IPS-18c (cell line): Measurements from ENCODE around the gene TEX19.

Source experiments
- H3K4me3 ChIP-seq: 2 replicates; pipeline ENCODE4 v1.7.0; 2013; ENCODE audit warnings: low read depth, mild to moderate bottlenecking, low read length, moderate library complexity; ENCODE audit not compliant: insufficient read depth
- H3K9me3 ChIP-seq: one replicate; pipeline ENCODE4 v1.6.1; 2013; ENCODE audit warnings: mild to moderate bottlenecking, low read length, moderate library complexity; ENCODE audit not compliant: control insufficient read depth, insufficient read depth

The TEX19 gene

DNA sequence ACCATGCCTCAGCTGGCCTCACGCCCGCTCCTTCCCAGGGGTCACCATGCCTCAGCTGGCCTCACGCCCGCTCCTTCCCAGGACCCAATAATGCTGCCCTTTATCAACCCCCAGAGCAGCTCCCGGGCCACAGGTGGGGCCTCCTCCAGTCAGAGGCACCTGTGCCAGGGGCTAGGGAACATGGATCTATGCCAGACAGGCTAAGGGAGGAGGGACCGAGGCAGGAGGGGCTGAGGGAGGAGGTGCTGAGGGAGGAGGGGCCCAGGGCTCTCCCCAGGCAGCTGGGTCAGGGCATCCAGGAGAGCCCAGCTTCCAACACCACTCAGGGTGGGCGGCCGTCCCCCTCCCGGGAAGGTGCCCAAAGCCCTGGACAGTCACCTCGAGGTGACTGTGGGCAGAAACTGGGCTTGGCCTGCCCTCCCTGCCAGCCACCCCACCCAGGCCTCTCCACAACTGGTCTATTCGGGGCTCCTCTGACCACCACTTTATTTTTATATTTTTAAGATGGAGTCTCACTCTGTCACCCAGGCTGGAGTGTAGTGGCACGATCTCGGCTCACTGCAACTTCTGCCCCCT, 31.9 kb downstream of the TEX19 start:
- no peak overlapping the region for H3K4me3 ChIP-seq
- peaks cover 2% of the 10 kb centered on the region for H3K9me3 ChIP-seq

- no peak overlapping the region for H3K4me3 ChIP-seq
- peaks cover 2% of the 10 kb centered on the region for H3K9me3 ChIP-seq
These were observed 32.5 kb downstream of the TEX19 start for GRCh38 chr17:82391496-82392066.

DNA sequence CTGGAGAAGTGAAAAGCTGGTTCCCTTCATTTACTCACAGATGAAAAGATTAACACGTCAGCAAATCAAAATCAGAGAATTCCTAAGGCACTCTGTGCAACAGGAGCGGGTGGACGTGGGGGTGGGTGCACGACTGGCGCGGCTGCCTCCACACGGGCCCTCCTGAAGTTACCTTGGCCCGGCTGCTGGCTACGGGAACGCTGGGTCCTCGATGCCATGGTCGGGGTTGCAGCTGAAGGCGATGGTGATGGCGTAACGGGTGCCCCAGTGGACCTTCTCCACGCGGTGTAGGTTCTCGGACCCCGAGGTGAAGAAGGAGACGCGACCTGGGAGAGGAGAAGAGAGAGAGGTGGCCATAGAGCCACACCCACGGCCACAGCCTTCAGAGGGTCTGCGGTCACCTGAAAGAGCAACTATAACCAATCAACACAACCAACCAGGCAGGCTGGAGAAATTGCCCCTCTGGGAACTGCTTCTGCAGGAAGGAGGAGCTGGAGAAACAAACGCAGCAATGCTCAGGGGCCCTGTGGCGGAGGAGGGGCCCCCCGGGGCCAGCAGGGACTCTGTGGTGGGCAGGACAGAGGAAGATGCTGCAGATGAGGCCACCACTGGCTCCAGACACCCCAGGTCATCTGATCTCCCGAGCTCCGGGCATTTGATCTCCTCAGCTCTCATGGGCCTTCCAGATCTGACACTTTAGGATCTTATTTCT, 33.3 kb downstream of the TEX19 start:
- Histone ChIP-seq H3K4me3 (no peak overlapping the region), H3K9me3 (peaks cover 2% of the 10 kb centered on the region)

- Histone ChIP-seq H3K4me3 (no peak overlapping the region), H3K9me3 (peaks cover 2% of the 10 kb centered on the region)
These were observed 33.9 kb downstream of the TEX19 start for GRCh38 chr17:82392941-82393340.

GRCh38 chr17:82394278-82394677, 35.2 kb downstream of the TEX19 start:
- peaks cover 2% of the 10 kb centered on the region for H3K9me3 ChIP-seq
- no peak overlapping the region for H3K4me3 ChIP-seq

- Histone ChIP-seq H3K9me3 (peaks cover 2% of the 10 kb centered on the region), H3K4me3 (no peak overlapping the region)
These were observed 37.8 kb downstream of the TEX19 start for GRCh38 chr17:82396601-82397435.

DNA sequence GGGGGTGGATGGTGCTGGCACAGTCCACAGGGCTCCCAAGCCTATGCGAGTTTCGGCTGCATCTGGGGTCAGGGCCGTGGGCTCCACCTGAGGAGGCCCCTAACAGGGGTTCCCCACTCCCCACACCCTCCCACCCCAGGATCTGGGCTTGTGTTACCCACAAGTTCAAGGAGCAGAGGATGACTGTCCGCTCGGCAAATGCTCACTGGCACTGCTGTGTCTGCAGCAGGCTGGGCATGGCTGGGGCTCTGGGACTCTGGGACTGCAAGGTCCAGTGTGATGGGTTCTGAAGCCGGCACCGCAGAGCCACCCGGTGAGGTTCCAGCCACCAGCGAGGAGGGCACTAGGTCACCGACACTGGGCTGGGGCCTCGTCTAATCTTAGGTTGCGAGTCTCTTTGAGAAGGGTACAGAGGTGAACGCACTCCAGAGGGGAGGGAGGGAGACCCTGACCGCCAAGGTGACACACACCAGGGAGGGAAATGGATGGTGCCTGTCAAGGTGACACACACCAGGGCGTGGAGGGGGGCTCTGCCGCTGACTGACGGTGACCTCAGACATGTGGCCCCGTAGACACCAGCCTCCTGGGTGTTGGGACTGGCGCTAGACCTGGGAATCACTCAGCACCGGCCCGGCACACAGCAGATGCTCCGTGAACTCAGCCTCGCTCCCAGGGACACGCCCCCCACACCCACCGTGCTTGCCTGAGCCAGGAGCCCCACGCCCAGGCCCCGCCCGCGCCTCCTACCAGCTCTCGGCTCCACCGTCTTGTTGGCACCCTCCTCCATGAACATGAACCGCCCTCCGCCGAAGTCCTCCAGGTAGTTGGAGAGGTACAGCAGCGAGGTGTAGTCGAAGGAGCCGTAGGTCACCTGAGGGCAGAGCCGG, 38.6 kb downstream of the TEX19 start:
- no peak overlapping the region for H3K4me3 ChIP-seq
- H3K9me3 ChIP-seq = peaks cover 2% of the 10 kb centered on the region

DNA sequence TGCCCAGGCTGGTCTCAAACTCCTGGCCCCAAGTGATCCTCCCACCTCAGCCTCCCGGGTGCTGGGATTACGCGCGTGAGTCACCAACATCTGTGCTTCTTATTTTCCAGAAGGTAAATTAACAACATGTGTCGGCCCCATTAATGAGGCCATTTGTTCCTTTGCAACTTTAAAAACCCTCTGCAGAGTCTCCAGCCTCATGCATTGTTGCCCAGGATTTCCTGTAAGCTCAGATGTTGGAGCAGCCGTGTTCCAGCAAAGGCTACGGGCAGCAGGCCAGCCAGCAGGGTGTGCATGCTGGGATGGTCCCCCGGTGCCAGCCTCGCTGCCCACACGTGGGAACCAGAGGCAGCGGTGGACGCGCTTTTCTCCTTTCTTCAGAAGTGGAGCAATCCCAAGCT, 40.0 kb downstream of the TEX19 start:
- Histone ChIP-seq H3K9me3 (peaks cover 2% of the 10 kb centered on the region), H3K4me3 (no peak overlapping the region)

GRCh38 chr17:82399601-82400101, 40.6 kb downstream of the TEX19 start:
- H3K4me3 ChIP-seq = no peak overlapping the region
- no peaks in the 10 kb centered on the region for H3K9me3 ChIP-seq

DNA sequence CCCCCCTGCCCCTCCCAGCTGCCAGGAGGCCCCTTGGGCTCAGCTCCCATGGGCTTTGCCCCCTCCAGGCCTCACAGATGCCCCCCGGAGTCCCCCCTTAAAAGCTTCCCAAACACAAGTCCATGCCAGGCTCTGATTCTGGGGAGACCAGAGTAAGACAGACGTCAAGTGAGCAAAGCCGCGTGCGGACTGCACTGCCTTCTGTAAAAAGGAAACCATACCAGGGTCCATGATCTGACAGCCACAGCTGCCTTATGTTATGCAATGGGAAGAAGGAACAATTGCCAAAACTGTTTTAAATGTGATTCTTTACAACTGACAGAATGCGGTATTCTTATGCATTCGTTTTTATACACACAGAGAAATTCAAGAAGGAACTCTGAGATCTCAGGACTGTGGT, 41.2 kb downstream of the TEX19 start:
- Histone ChIP-seq H3K4me3 (no peak overlapping the region), H3K9me3 (no peaks in the 10 kb centered on the region)

DNA sequence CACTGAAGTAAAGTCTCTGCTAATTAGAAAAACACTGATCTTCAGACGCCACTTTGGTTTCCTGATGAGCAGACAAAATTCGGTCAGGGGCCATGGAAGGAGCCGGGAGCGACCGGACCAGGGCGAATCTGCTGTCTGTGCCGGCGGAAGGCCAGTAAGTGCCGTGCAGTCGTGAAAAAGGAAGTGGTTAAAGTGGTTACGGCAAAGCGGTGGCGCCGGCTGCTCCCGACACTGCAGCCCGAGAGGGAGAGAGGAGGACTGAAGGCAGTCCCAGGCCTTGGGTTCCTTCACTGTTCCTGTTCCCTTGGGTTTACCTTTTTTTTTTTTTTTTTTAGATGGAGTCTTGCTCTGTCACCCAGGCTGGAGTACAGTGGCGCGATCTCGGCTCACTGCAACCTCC, 41.8 kb downstream of the TEX19 start:
- no peaks in the 10 kb centered on the region for H3K9me3 ChIP-seq
- H3K4me3 ChIP-seq = no peak overlapping the region

- no peaks in the 10 kb centered on the region for H3K9me3 ChIP-seq
- H3K4me3 ChIP-seq = no peak overlapping the region
These were observed 43.8 kb downstream of the TEX19 start for GRCh38 chr17:82402865-82403264.

- Histone ChIP-seq H3K9me3 (no peaks in the 10 kb centered on the region), H3K4me3 (no peak overlapping the region)
These were observed 44.9 kb downstream of the TEX19 start for GRCh38 chr17:82403662-82404660.

DNA sequence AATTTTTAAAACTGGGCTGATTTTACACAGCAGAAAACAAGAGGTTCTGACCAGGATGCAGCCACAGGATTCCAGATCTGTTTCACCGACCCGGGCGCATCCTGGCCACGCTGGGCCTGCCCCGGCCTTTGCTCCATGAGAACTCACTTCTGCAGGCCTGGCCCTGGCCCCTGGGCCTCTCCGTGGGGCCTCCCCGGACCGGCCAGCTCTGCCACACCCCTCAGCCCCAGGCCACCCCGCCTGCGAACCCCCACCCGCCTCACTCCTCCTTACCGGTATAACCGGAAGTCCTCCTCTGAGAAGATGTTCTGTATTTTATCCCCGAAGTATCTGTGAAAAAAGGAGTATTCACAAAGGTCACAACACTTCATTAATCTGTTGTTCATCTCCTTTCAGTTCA, 46.0 kb downstream of the TEX19 start:
- Histone ChIP-seq H3K9me3 (no peaks in the 10 kb centered on the region), H3K4me3 (no peak overlapping the region)

GRCh38 chr17:82406131-82406671, 47.2 kb downstream of the TEX19 start:
- H3K4me3 ChIP-seq = no peak overlapping the region
- no peaks in the 10 kb centered on the region for H3K9me3 ChIP-seq

- no peaks in the 10 kb centered on the region for H3K9me3 ChIP-seq
- H3K4me3 ChIP-seq = no peak overlapping the region
These were observed 48.2 kb downstream of the TEX19 start for GRCh38 chr17:82407255-82407654.
